ENCODE results near the gene CLHC1.
A peak's percentile ranks its signal among the peaks of the same experiment; 100 is the strongest.
"Not testable (repeated sequence)": the region's sequence is repeated elsewhere in the genome, so short reads cannot be mapped to it uniquely, and the experiment has no call there.

The CLHC1 gene

GRCh38 chr2:55232863-55233657 lies 967 bp upstream of the CLHC1 start:
- peak; percentile 19 to 21 for DNase-seq (ENCODE audit: low read depth in 2 of 2, low spot score in 1 of 2)

GRCh38 chr2:55231546-55232083 lies 478 bp downstream of the CLHC1 start:
- DNase-seq (ENCODE audit: low read depth in 2 of 2, low spot score in 1 of 2): no peak

DNA sequence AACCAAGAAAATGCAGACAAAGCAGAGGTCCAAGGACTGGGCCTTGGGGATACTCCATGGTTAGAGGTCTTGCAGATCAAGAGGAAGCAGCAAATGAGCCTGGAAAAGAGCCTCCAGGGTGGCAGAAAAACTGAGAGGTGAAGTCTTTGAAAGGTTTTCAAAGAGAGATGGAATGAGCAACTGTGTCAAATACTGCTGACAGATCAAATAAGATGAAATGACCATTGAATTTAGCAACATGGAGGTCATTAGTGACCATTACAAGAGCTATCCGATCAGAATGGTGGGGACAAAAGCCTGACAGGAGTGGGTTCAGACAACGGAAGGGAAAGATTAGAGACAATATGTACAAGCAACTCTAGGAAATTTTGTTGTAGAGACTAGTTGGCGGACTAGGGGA lies 1.5 kb downstream of the CLHC1 start:
- DNase-seq (ENCODE audit: low read depth in 2 of 2, low spot score in 1 of 2): no peak

GRCh38 chr2:55229221-55229620 lies 2.9 kb downstream of the CLHC1 start:
- DNase-seq (ENCODE audit: low read depth in 2 of 2, low spot score in 1 of 2): no peak

- DNase-seq (ENCODE audit: low read depth in 2 of 2, low spot score in 1 of 2): no peak
Observed at GRCh38 chr2:55228226-55228563, 3.9 kb downstream of the CLHC1 start.

DNA sequence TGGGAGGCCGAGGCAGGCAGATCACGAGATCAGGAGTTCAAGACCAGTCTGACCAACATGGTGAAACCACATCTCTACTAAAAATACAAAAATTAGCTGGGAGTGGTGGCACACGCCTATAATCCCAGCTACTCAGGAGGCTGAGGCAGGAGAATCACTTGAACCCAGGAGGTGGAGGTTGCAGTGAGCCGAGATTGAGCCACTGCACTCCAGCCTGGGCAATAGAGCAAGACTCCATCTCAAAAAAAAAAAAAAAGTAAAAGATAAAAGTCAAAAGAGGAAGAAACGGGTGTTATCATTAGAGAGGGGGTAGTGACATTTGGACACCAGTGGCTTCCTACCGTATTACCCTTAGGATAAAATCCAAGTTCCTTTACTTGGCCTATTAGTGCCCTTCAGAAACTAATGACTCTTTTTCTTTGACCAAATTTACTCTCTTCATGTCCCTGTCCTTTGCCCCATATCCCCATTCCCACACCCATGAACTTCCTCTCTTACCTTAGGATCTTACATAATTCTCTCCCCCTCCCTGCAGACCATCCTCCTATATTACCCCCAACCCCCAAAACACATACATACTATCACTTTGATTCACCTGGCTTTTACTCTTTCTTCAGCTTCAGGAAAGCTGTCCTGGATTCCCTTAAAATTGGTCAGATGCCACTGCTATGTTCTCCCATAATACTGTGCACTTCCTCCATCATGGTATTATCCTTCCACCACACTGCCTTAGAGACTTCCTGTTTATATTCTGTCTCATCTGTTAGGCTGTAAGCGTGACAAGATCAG lies 4.5 kb downstream of the CLHC1 start:
- DNase-seq (ENCODE audit: low read depth in 2 of 2, low spot score in 1 of 2): not testable (repeated sequence)

- DNase-seq (ENCODE audit: low read depth in 2 of 2, low spot score in 1 of 2): no peak
Observed at GRCh38 chr2:55225481-55226020, 6.5 kb downstream of the CLHC1 start.

DNA sequence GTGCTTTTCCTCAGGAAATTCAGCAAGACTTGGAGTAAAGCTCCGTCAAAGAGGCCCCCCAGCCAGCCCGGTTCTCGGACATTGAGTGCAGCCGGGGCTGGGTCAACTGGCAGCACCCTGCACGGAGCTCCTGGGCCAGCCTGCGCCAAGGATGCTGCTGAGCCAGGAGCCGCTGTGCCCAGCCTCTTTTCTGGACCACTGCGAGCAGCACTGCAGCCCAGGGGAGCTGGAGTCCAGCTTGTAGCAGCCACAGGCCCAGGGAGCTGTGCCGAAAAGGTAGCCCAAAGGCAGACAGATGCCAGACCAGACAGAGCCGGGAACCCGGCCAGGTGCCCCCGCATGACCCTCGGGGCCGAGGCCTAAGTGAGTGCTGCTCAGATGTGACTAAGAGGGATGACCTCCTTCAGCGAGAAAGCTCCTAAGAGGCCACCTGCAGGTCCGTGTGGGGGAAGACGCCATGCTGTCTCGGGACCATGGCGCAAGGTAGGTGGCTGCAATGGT lies 7.3 kb downstream of the CLHC1 start:
- no peak for DNase-seq (ENCODE audit: low read depth in 2 of 2, low spot score in 1 of 2)

DNA sequence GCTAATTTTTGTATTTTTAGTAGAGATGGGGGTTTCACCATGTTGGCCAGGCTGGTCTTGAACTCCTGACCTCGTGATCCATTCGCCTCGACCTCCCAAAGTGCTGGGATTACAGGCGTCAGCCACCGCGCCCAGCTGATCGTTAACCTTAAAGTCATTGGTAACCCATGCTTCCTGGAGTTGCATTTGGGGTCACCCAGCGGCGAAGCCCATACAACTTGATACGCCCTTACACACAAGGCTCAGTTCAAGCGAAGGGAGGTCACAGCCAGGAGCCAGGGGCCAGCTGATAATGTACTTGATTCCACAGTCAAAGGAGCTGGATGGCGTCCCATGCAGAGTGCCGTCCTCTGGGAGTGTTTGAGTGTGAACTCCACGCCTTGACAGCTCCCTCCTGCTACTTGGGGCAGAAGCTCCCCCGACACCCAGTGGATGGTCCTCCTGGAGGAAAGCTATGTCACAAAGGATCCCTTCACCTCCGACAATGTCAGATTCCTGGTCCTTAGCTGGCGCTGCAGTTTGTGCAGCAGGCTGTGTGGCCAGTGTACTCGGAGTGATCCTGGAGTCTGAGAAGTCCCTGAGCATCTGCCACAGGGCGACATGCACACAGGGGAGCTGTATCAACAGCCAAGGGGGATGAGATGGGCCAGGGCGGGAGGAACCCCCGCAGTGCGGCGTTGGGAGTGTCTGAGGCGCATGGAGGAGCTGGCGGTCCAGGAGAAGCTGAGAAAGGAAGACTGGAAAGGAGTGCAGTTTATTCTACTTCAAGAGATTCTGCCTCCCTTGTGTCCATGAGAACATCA lies 7.9 kb downstream of the CLHC1 start:
- no peak for DNase-seq (ENCODE audit: low read depth in 2 of 2, low spot score in 1 of 2)

- no peak for DNase-seq (ENCODE audit: low read depth in 2 of 2, low spot score in 1 of 2)
Observed at GRCh38 chr2:55213822-55214221, 18.3 kb downstream of the CLHC1 start.

GRCh38 chr2:55204950-55205349 lies 27.1 kb downstream of the CLHC1 start:
- DNase-seq (ENCODE audit: low read depth in 2 of 2, low spot score in 1 of 2): no peak

- no peak for DNase-seq (ENCODE audit: low read depth in 2 of 2, low spot score in 1 of 2)
Observed at GRCh38 chr2:55204536-55204935, 27.6 kb downstream of the CLHC1 start.

DNA sequence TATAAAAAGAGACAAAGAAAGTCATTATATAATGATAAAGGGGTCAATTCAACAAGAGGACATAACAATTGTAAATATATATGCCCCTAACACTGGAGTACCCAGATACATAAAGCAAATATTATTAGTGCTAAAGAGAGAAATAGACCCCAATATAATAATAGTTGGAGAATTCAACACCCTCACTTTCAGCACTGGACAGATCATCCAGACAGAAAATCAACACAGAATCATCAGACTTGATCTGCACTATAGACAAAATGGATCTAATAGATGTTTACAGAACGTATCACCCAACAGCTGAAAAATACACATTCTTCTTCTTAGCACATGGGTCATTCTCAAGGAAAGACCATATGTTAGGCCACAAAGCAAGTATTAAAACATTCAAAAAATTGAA lies 31.7 kb downstream of the CLHC1 start:
- DNase-seq (ENCODE audit: low read depth in 2 of 2, low spot score in 1 of 2): no peak

DNA sequence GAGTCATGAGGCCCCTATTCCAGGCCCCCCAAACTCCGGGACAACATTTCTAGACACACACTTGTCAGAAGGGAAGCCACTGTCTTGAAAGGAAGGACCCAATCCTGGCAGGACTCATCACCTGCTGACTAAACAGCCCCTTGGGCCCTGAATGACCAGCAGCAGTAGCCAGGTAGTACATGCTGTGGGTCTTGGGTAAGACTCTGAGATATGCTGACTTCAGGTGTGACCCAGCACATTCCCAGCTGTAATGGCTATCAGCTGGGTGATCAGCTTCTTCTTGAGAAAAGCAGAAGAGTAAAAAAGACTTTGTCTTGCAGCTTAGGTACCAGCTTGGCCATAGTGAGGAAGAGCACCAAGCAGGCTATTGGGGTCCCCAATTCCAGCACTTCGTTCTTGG lies 35.6 kb downstream of the CLHC1 start:
- no peak for DNase-seq (ENCODE audit: low read depth in 2 of 2, low spot score in 1 of 2)

DNA sequence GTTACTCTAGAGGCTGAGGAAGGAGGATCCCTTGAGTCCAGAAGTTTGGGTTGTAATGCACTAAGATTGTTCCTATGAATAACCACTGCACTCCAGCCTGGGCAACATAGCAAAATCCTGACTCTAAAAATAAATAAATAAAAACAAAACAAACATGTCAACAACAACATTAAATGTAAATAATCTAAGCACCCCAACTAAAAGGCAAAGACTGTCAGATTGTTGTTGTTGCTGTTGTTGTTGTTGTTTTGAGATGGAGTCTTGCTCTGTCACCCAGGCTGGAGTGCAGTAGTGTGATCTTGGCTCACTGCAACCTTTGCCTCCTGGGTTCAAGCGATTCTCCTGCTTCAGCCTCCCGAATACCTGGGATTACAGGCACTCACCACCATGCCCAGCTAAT lies 40.2 kb downstream of the CLHC1 start:
- not testable (repeated sequence) for DNase-seq (ENCODE audit: low read depth in 2 of 2, low spot score in 1 of 2)

DNA sequence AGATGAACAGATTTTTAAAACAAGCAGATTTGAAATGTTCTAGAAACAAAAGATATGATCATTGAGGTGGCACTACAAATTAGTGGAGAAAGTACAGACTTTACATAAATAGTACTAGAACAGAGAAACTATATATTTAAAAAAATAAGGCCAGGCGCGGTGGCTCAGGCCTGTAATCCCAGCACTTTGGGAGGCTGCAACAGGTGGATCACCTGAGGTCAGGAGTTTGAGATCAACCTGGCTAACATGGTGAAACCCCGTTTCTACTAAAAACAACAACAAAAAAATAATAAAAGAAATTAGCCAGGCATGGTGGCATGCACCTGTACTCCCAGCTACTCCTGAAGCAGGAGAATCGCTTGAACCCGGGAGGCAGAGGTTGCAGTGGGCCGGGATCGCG lies 45.3 kb downstream of the CLHC1 start:
- not testable (repeated sequence) for DNase-seq (ENCODE audit: low read depth in 2 of 2, low spot score in 1 of 2)

- DNase-seq (ENCODE audit: low read depth in 2 of 2, low spot score in 1 of 2): no peak
Observed at GRCh38 chr2:55180374-55180773, 51.7 kb downstream of the CLHC1 start.

DNA sequence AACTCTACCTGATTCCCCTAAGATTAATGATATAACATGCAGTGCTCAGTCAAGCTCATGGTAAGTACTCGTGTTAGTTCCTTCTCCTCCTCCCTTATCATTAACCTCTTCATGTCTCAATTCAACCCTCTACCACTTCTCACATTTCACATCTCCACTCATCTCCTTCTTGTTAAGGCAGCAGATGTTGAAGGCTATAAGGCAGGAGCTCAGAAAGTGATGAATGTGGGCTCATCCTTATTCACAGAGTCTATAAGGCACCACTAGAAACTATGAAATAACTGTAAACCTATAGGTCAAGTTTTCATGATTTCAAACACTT lies 56.0 kb downstream of the CLHC1 start:
- DNase-seq (ENCODE audit: low read depth in 2 of 2, low spot score in 1 of 2): no peak

DNA sequence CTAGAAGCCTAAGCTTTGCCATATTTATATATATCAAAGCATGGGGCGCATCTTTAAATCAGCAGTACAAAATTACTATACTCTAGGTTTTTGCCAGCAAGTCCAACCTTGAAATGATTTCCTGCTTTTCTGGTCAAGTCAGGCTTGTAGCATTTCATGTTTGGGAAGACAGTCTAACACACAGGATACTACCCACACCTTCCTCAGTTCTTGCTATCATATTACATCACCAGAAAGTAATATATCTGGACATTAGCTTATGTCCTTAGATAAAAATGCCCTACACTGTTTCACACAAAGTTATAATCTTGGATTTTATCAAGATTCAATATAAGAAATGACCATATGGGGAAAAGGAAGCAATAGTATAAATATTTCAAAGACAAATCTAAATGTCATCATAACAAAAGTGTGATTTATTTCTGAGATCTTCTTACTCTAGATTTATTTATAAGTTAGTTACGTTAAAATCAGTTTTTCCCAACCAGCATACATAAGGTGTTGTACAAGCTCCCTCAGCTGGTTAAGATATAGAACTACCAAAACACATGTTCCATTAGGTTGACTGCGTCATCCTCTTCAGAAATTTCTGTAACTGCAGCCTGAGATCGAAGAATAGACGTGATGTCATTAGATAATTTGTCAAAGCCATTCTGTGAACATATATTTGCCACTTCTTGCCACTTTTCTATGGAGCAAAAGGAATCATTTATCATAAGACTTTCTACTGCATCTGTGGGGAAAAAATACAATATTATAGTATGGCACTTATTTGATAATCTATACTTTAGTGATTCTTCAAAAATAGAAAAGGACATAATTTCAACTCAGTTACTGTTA lies 56.6 kb downstream of the CLHC1 start:
- DNase-seq (ENCODE audit: low read depth in 2 of 2, low spot score in 1 of 2): no peak

DNA sequence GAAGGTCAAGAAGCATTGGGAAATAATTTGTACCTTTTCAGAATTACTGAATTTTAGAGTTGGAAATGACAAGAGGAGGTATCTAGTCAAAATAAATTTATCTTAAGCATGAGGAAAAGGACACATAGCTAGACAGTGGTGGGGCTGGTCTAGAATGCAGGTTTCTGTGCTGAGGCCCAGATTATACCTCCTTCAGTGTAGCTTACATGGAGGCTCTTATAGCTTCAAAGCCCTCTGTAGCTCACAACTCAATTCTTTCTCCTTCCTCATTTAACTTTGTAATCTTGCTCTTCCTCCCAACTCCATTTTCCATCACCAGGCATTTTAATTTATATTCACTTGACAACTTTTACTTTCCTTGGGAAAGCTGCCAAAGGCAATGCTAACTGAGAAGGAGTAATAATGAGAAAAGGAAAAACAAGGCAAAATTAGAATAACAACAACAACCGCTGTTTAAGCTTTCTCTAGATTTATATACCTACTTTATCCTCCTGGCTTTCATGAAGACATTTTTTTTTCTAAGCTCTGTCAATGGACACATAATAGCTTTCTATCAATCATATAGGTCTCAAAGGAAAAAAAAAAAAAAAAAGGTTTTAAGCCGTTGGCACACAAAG lies 58.5 kb downstream of the CLHC1 start:
- no peak for DNase-seq (ENCODE audit: low read depth in 2 of 2, low spot score in 1 of 2)
